AG04450 (cell line): ENCODE measurements around the gene TEX29. TPM values are rescaled to one million over a fixed set of nuclear protein-coding genes. Genes with fewer than 3 reads are reported as not detected.

Experiments
- CTCF ChIA-PET: fragments of 300-600, 350-600 bp; formaldehyde crosslinking; extraction: SDS; loops from one replicate; lab custom pipeline; 2022; ENCODE audit warnings: antibody characterized with exemption, inconsistent platforms; lab: Charles Lee
- POLR2A ChIA-PET: fragments of 350-600 bp; formaldehyde crosslinking; extraction: SDS; loops from one replicate; lab custom pipeline; 2021; ENCODE audit warnings: antibody characterized with exemption, inconsistent platforms; lab: Yijun Ruan, JAX
- DNase-seq: peaks from one replicate; pipeline ENCODE4 v3.0.0-alpha.2; 2011; ENCODE audit warnings: low read depth, low spot score
- H3K27ac ChIP-seq: one replicate; pipeline ENCODE4 v1.5.1; 2012; ENCODE audit warnings: low read depth, low read length, control low read depth
- H3K27me3 ChIP-seq: one replicate; pipeline ENCODE4 v1.6.0; 2012; ENCODE audit warnings: low read length; ENCODE audit not compliant: control insufficient read depth, insufficient read depth
- H3K4me3 ChIP-seq: 2 replicates; pipeline ENCODE4 v1.5.1; 2011; ENCODE audit warnings: mild to moderate bottlenecking, low read depth, low read length, control low read depth
- H3K9me3 ChIP-seq: 2 replicates; pipeline ENCODE4 v1.5.1; 2012; ENCODE audit warnings: low read length; ENCODE audit not compliant: control insufficient read depth, insufficient read depth
- polyA plus RNA-seq: library from polyadenylated mRNA; depleted of rRNA; stranded (reverse); fragments of >200 nt; gene quantifications from 2 replicates; pipeline ENCODE4 v1.2.3, GENCODE V29; 2011
- TF ChIP-seq, protein P1 (sequence below): IDR thresholded peaks from 2 replicates; pipeline ENCODE4 v1.5.1; 2011; ENCODE audit warnings: low read depth, low read length, control low read depth, inconsistent platforms

TEX29 gene
- polyA plus RNA-seq, 1 experiment, result 6.1 TPM

- peaks cover 19% of the 10 kb centered on the region for H3K9me3 ChIP-seq
- DNase-seq, result no peak
- TF ChIP-seq, protein P1, sequence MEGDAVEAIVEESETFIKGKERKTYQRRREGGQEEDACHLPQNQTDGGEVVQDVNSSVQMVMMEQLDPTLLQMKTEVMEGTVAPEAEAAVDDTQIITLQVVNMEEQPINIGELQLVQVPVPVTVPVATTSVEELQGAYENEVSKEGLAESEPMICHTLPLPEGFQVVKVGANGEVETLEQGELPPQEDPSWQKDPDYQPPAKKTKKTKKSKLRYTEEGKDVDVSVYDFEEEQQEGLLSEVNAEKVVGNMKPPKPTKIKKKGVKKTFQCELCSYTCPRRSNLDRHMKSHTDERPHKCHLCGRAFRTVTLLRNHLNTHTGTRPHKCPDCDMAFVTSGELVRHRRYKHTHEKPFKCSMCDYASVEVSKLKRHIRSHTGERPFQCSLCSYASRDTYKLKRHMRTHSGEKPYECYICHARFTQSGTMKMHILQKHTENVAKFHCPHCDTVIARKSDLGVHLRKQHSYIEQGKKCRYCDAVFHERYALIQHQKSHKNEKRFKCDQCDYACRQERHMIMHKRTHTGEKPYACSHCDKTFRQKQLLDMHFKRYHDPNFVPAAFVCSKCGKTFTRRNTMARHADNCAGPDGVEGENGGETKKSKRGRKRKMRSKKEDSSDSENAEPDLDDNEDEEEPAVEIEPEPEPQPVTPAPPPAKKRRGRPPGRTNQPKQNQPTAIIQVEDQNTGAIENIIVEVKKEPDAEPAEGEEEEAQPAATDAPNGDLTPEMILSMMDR, result no peak
- CTCF ChIA-PET, result no interaction called here
- H3K27me3 ChIP-seq, result no peaks in the 10 kb centered on the region
- no peak overlapping the region for H3K4me3 ChIP-seq
- POLR2A ChIA-PET, result no interaction called here
- no peak overlapping the region for H3K27ac ChIP-seq
Measured at GRCh38 chr13:111317042-111317550, 3.3 kb upstream of the TEX29 start.

DNA sequence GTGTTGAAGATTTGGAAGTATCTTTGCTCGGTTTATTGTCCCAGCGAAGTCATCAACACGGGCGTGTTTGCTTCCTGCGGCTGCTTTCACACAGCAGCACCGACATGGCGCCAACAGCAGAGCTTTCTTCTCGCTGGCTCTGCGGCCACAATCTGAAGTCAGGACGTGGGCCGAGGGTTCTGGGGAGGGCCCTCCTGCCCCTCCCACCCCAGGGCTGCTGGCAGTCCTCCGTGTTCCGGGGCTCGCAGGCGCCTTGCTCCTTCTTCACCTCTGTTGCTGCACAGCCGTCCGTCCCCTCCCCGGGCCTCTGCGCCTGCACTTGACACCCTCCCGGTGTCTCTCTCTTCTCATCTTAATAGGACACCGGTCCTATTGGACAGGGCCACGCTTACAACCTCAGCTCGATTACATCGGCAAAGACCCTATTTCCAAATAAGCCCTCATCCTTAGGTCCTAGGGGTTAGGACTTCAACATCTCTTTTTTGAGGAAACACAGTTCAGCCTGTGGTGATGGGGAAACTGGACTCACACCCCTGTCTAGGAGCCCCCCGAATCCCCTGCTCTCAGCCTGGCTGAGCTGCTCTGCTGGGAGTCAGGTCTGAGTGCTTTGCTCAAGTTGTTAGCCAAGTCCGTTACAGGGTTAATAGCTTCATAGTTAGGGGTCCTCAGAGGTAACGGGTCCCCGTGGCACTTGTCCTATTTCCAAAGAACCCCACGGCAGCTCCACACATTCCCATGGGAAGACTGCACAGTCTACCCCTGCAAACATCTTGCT, 2.7 kb upstream of the TEX29 start:
- DNase-seq, result no peak
- POLR2A ChIA-PET, result no interaction called here
- Histone ChIP-seq H3K4me3 (no peak overlapping the region), H3K27me3 (no peaks in the 10 kb centered on the region), H3K27ac (no peak overlapping the region), H3K9me3 (peaks cover 14% of the 10 kb centered on the region)
- TF ChIP-seq, protein P1, result no peak
- CTCF ChIA-PET, result interaction anchor here (0.5 kb wide), 1 partner anchor 122 kb away, joined by 4 read pairs; no protein-coding TSS in a partner anchor

- TF ChIP-seq, protein P1, result no peak
- CTCF ChIA-PET, result no interaction called here
Measured at GRCh38 chr13:111318386-111318785, 2.1 kb upstream of the TEX29 start.

DNA sequence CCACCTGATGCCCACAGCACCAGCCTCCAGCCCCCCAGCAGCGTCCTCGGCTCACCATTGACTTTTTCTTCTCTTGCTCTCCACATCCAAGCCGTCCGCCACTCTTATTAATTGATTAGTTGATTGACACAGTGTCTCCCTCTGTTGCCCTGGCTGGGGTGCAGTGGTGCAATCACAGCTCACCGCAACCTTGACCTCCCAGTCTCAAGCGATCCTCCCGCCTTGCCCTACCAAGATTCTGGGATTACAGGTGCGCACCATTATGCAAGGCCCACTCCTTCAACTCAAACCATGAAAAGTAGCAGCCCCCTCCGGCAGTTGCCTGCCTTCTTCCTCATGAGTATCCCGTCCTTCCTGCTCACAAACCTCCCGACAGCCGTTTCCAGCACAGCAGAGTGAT, 921 bp upstream of the TEX29 start:
- ChIA-PET POLR2A (no interaction called here), CTCF (no interaction called here)
- TF ChIP-seq, protein P1, result no peak
- no peak overlapping the region for H3K4me3 ChIP-seq
- no peak overlapping the region for H3K27ac ChIP-seq
- peaks cover 3% of the 10 kb centered on the region for H3K27me3 ChIP-seq
- no peak for DNase-seq
- no peaks in the 10 kb centered on the region; the same call in 1 of the 2 replicates for H3K9me3 ChIP-seq

More at GRCh38 chr13:111318386-111318785, 2.1 kb upstream of the TEX29 start:
- no peak overlapping the region for H3K27ac ChIP-seq
- no peak for DNase-seq
- H3K4me3 ChIP-seq, result no peak overlapping the region
- H3K9me3 ChIP-seq, result peaks cover 8% of the 10 kb centered on the region; the same call in 1 of the 2 replicates
- H3K27me3 ChIP-seq, result no peaks in the 10 kb centered on the region
- POLR2A ChIA-PET, result no interaction called here
